ENCODE data around the gene CPLX3. TPM values are rescaled to one million over a fixed set of nuclear protein-coding genes. Genes with fewer than 3 reads are reported as not detected.

The CPLX3 gene
- polyA plus RNA-seq, 3 donors: 0.12 TPM; not detected in 2

- Mint-ChIP-seq H3K4me1 (peaks cover 3% of the 10 kb centered on the region), H3K36me3 (peaks cover 20 to 26% of the 10 kb centered on the region in 2 donors), H3K27ac (peak overlapping the region in 2 of 7 donors; percentile 40 to 43), H3K9me3 (no peaks in the 10 kb centered on the region), H3K4me3 (no peak overlapping the region), H3K27me3 (ENCODE audit: low read depth in 3 of 3) (peaks cover 3 to 6% (median 4%) of the 10 kb centered on the region in 3 donors)
- H4K20me1 ChIP-seq (ENCODE audit: insufficient read depth, low read length): peaks cover 31% of the 10 kb centered on the region
- no peak for DNase-seq
- 75% methylated on average over 5 of the region's 5 CpGs for WGBS (ENCODE audit: insufficient coverage)
- no peak overlapping the region for H3K4me3 ChIP-seq (replicated peaks in 1 of 3; ENCODE audit: low read depth in 2 of 3, low read length in 3 of 3)
- no peaks in the 10 kb centered on the region for H3K9me3 ChIP-seq (replicated peaks in 1 of 2; ENCODE audit: control insufficient read depth in 1 of 2, insufficient read depth in 1 of 2, low read length in 2 of 2)
- H3K79me2 ChIP-seq (ENCODE audit: insufficient read depth, low read length): no peaks in the 10 kb centered on the region
- no peak overlapping the region for H3K4me2 ChIP-seq (replicated peaks; ENCODE audit: extremely low read depth, low read length, poor library complexity, severe bottlenecking)
- H3K9ac ChIP-seq (ENCODE audit: insufficient read depth, low read length, poor library complexity, severe bottlenecking): no peak overlapping the region
- no peaks in the 10 kb centered on the region for H3K27me3 ChIP-seq (ENCODE audit: control insufficient read depth in 2 of 2, insufficient read depth in 2 of 2, low read length in 2 of 2)
- no peaks in the 10 kb centered on the region for H3K4me1 ChIP-seq (ENCODE audit: control insufficient read depth in 1 of 2, insufficient read depth in 2 of 2, low read length in 2 of 2)
- H3K36me3 ChIP-seq (replicated peaks in 1 of 2; ENCODE audit: control insufficient read depth in 1 of 2, insufficient read depth in 2 of 2, low read length in 2 of 2): peaks cover 21 to 25% of the 10 kb centered on the region in 2 donors
- H3K27ac ChIP-seq (ENCODE audit: low read depth in 1 of 2, low read length in 2 of 2): no peak overlapping the region
- TF ChIP-seq CTCF (IDR thresholded peaks at IDR 0.05): no peak
- H2AFZ ChIP-seq (ENCODE audit: insufficient read depth, low read depth, low read length, poor library complexity, severe bottlenecking): no peak overlapping the region
- intact Hi-C loops (cut with micrococcal nuclease): loop anchor here (10.0 kb wide), 1 partner anchor 172 kb away; no protein-coding TSS in a partner anchor
These were observed 19.1 kb upstream of the CPLX3 start for GRCh38 chr15:74807282-74807681.

- TF ChIP-seq CTCF (IDR thresholded peaks at IDR 0.05): no peak
- H3K36me3 ChIP-seq (replicated peaks in 1 of 2; ENCODE audit: control insufficient read depth in 1 of 2, insufficient read depth in 2 of 2, low read length in 2 of 2): peaks cover 11 to 15% of the 10 kb centered on the region in 2 donors
- H3K4me3 Mint-ChIP-seq: no peak overlapping the region
- H3K4me3 ChIP-seq (replicated peaks in 1 of 3; ENCODE audit: low read depth in 2 of 3, low read length in 3 of 3): no peak overlapping the region
- peaks cover 12 to 16% of the 10 kb centered on the region in 2 donors for H3K36me3 Mint-ChIP-seq
- no peak overlapping the region for H2AFZ ChIP-seq (ENCODE audit: insufficient read depth, low read depth, low read length, poor library complexity, severe bottlenecking)
- no peak for DNase-seq
- H3K4me1 ChIP-seq (ENCODE audit: control insufficient read depth in 1 of 2, insufficient read depth in 2 of 2, low read length in 2 of 2): no peaks in the 10 kb centered on the region
- peak overlapping the region in 1 of 7 donors; percentile 33 for H3K27ac Mint-ChIP-seq
- no peaks in the 10 kb centered on the region for H3K79me2 ChIP-seq (ENCODE audit: insufficient read depth, low read length)
- no peak overlapping the region for H3K27ac ChIP-seq (ENCODE audit: low read depth in 1 of 2, low read length in 2 of 2)
- H3K9me3 Mint-ChIP-seq: no peaks in the 10 kb centered on the region
- peaks cover 3% of the 10 kb centered on the region for H3K4me1 Mint-ChIP-seq
- H3K27me3 Mint-ChIP-seq (ENCODE audit: low read depth in 3 of 3): peaks cover 3 to 9% (median 4%) of the 10 kb centered on the region in 3 donors
- H3K9me3 ChIP-seq (replicated peaks in 1 of 2; ENCODE audit: control insufficient read depth in 1 of 2, insufficient read depth in 1 of 2, low read length in 2 of 2): no peaks in the 10 kb centered on the region
- no peak overlapping the region for H3K4me2 ChIP-seq (replicated peaks; ENCODE audit: extremely low read depth, low read length, poor library complexity, severe bottlenecking)
- no peaks in the 10 kb centered on the region for H3K27me3 ChIP-seq (ENCODE audit: control insufficient read depth in 2 of 2, insufficient read depth in 2 of 2, low read length in 2 of 2)
- H3K9ac ChIP-seq (ENCODE audit: insufficient read depth, low read length, poor library complexity, severe bottlenecking): no peak overlapping the region
- peaks cover 21% of the 10 kb centered on the region for H4K20me1 ChIP-seq (ENCODE audit: insufficient read depth, low read length)
- 93% methylated on average over 11 of the region's 18 CpGs for WGBS (ENCODE audit: insufficient coverage)
- intact Hi-C loops (cut with micrococcal nuclease): loop anchor here (10.0 kb wide), 1 partner anchor 173 kb away; no protein-coding TSS in a partner anchor
These were observed 18.2 kb upstream of the CPLX3 start for GRCh38 chr15:74808078-74808839.
